ENCODE results near the gene PRRG1. TPM values are rescaled to one million over a fixed set of nuclear protein-coding genes. Genes with fewer than 3 reads are reported as not detected.

PRRG1 gene
- total and polyA plus RNA-seq, 9 donors, result 3.3 to 11.1 (median 8.3) TPM

- TF ChIP-seq POLR2A (IDR thresholded peaks at IDR 0.05), result no peak
- TF ChIP-seq EP300 (IDR thresholded peaks at IDR 0.05), result no peak
- no peak for TF ChIP-seq CTCF (IDR thresholded peaks at IDR 0.05)
- intact Hi-C loops (cut with DNase I), result no loop called here
- Histone ChIP-seq H3K27ac (peak overlapping the region; percentile 21 to 44), H3K36me3 (no peaks in the 10 kb centered on the region), H3K4me3 (peak overlapping the region; percentile 65), H3K9me3 (no peaks in the 10 kb centered on the region), H3K27me3 (no peaks in the 10 kb centered on the region), H3K4me1 (ENCODE audit: insufficient read depth) (no peaks in the 10 kb centered on the region)
- peak in 1 of 5 donors; percentile 67 for DNase-seq
- WGBS, 3 donors, result 16 to 38% (median 24%) methylated on average over 14 to 18 of the region's 18 CpGs
These were observed 268 bp upstream of the PRRG1 start for GRCh38 chrX:37348971-37349220.

GRCh38 chrX:37350034-37350365 is 836 bp downstream of the PRRG1 start:
- no peak overlapping the region for H3K27ac ChIP-seq
- H3K4me1 ChIP-seq (ENCODE audit: insufficient read depth), result no peaks in the 10 kb centered on the region
- H3K9me3 ChIP-seq, result no peaks in the 10 kb centered on the region
- TF ChIP-seq EP300 (IDR thresholded peaks at IDR 0.05), result no peak
- TF ChIP-seq CTCF (IDR thresholded peaks at IDR 0.05), result no peak
- no peak for TF ChIP-seq POLR2A (IDR thresholded peaks at IDR 0.05)
- no peaks in the 10 kb centered on the region for H3K36me3 ChIP-seq
- intact Hi-C loops (cut with DNase I), result no loop called here
- peak overlapping the region; percentile 65 for H3K4me3 ChIP-seq
- WGBS, 3 donors, result 22 to 31% (median 30%) methylated on average over 8 of the region's 8 CpGs
- no peaks in the 10 kb centered on the region for H3K27me3 ChIP-seq
- DNase-seq, result peak in 1 of 5 donors; percentile 16

GRCh38 chrX:37353646-37354045 is 4.5 kb downstream of the PRRG1 start:
- H3K4me3 ChIP-seq, result no peak overlapping the region
- H3K9me3 ChIP-seq, result no peaks in the 10 kb centered on the region
- intact Hi-C loops (cut with DNase I), result no loop called here
- no peaks in the 10 kb centered on the region for H3K27me3 ChIP-seq
- H3K4me1 ChIP-seq (ENCODE audit: insufficient read depth), result no peaks in the 10 kb centered on the region
- 69 to 86% (median 69%) methylated on average over 2 of the region's 2 CpGs for WGBS, 3 donors
- no peaks in the 10 kb centered on the region for H3K36me3 ChIP-seq
- no peak for DNase-seq
- H3K27ac ChIP-seq, result no peak overlapping the region
- TF ChIP-seq CTCF (IDR thresholded peaks at IDR 0.05) (no peak), POLR2A (IDR thresholded peaks at IDR 0.05) (no peak), EP300 (IDR thresholded peaks at IDR 0.05) (no peak)

GRCh38 chrX:37357436-37357835 is 8.3 kb downstream of the PRRG1 start:
- Histone ChIP-seq H3K27ac (no peak overlapping the region), H3K9me3 (no peaks in the 10 kb centered on the region), H3K27me3 (no peaks in the 10 kb centered on the region), H3K4me3 (no peak overlapping the region), H3K36me3 (no peaks in the 10 kb centered on the region), H3K4me1 (ENCODE audit: insufficient read depth) (no peaks in the 10 kb centered on the region)
- 82 to 93% (median 89%) methylated on average over 3 of the region's 3 CpGs for WGBS, 3 donors
- TF ChIP-seq POLR2A (IDR thresholded peaks at IDR 0.05) (no peak), CTCF (IDR thresholded peaks at IDR 0.05) (no peak), EP300 (IDR thresholded peaks at IDR 0.05) (no peak)
- intact Hi-C loops (cut with DNase I), result no loop called here
- DNase-seq, result no peak

GRCh38 chrX:37361596-37361995 is 12.4 kb downstream of the PRRG1 start:
- no peak for TF ChIP-seq POLR2A (IDR thresholded peaks at IDR 0.05)
- no peak for TF ChIP-seq CTCF (IDR thresholded peaks at IDR 0.05)
- no peak for TF ChIP-seq EP300 (IDR thresholded peaks at IDR 0.05)
- 64 to 70% (median 70%) methylated on average over 2 of the region's 2 CpGs for WGBS, 3 donors

More at GRCh38 chrX:37361596-37361995, 12.4 kb downstream of the PRRG1 start:
- H3K4me1 ChIP-seq (ENCODE audit: insufficient read depth), result no peaks in the 10 kb centered on the region
- no peak for DNase-seq
- no peak overlapping the region for H3K4me3 ChIP-seq
- H3K36me3 ChIP-seq, result no peaks in the 10 kb centered on the region
- no peaks in the 10 kb centered on the region for H3K9me3 ChIP-seq
- H3K27ac ChIP-seq, result no peak overlapping the region
- intact Hi-C loops (cut with DNase I), result no loop called here
- H3K27me3 ChIP-seq, result no peaks in the 10 kb centered on the region

Measured in ovary (tissue), 9 donors.